GM12872 (cell line): ENCODE results near the gene GRHL1.

Source experiments
- CTCF ChIP-seq: IDR thresholded peaks from 3 replicates; pipeline ENCODE4 v1.5.1; 2011; ENCODE audit warnings: low read depth, mild to moderate bottlenecking, low read length, moderate library complexity; ENCODE audit not compliant: insufficient read depth

GRHL1 gene

GRCh38 chr2:9951522-9952285 is at the start of gene GRHL1:
Gene GRHL1, plus strand, starts transcription at chr2:9951693. Its CDS starts 141 bp downstream, at chr2:9951834.
- no peak for TF ChIP-seq CTCF

GRCh38 chr2:9905413-9905812 is 46.1 kb upstream of the GRHL1 start:
- TF ChIP-seq CTCF: no peak

- TF ChIP-seq CTCF: no peak
These were observed 44.1 kb upstream of the GRHL1 start for GRCh38 chr2:9907402-9907801.

- TF ChIP-seq CTCF: no peak
These were observed 42.9 kb upstream of the GRHL1 start for GRCh38 chr2:9908639-9909038.

GRCh38 chr2:9909106-9909505 is 42.4 kb upstream of the GRHL1 start:
- TF ChIP-seq CTCF: no peak

GRCh38 chr2:9910699-9911098 is 40.8 kb upstream of the GRHL1 start:
- no peak for TF ChIP-seq CTCF

- no peak for TF ChIP-seq CTCF
These were observed 39.0 kb upstream of the GRHL1 start for GRCh38 chr2:9912468-9912867.
